A549 (cell line): ENCODE measurements around the gene CT55. TPM values are rescaled to one million over a fixed set of nuclear protein-coding genes. Genes with fewer than 3 reads are reported as not detected.

ENCODE experiments used
- ATAC-seq, 2 experiments: fragments of 200-7000 bp in 1 of 2; fragments of >200 bp in 1 of 2; cut with Nextera tagmentation in 1 of 2; cut with Tn5 transposase in 1 of 2; 3 replicates each; pipeline versions ENCODE4 v1.8.0 to v1.9.1; 2018 to 2020; ENCODE audit warnings: mild to moderate bottlenecking in 1 of 2, moderate library complexity in 1 of 2
- CTCF ChIA-PET: fragments of 300-600 bp; sonication (Branson Sonifier 250); formaldehyde crosslinking; extraction: SDS; loops from one replicate; lab custom pipeline; 2021; ENCODE audit warnings: antibody characterized with exemption, inconsistent platforms; lab: Yijun Ruan, JAX
- POLR2A ChIA-PET: fragments of 350-600 bp; formaldehyde crosslinking; extraction: SDS; loops from one replicate; lab custom pipeline; 2021; ENCODE audit warnings: antibody characterized with exemption, inconsistent platforms; lab: Yijun Ruan, JAX
- DNase-seq, 2 experiments: peaks; one replicate each; pipeline versions ENCODE4 v3.0.0 to v3.0.0-alpha.2; 2011 to 2016; ENCODE audit warnings: low read depth in 1 of 2, low spot score in 1 of 2
- FAIRE-seq: peaks from 2 replicates; lab custom pipeline; 2011; peaks lifted over from hg19 to GRCh38; lab: Jason Lieb, UNC
- H3K27ac ChIP-seq, 2 experiments: fragments of >200 bp; sonication (Bioruptor Twin); formaldehyde crosslinking; 3 replicates each; pipeline ENCODE4 v1.5.1; 2016 to 2017
- H3K4me1 ChIP-seq: fragments of >200 bp; sonication (Bioruptor Twin); formaldehyde crosslinking; 3 replicates; pipeline ENCODE4 v1.6.1; 2016
- H3K4me2 ChIP-seq: fragments of >200 bp; sonication (Bioruptor Twin); formaldehyde crosslinking; 3 replicates; pipeline ENCODE4 v1.6.1; 2016
- H3K4me3 ChIP-seq: fragments of >200 bp; sonication (Bioruptor Twin); formaldehyde crosslinking; 3 replicates; pipeline ENCODE4 v1.5.1; 2016
- H3K9me3 ChIP-seq: fragments of >200 bp; sonication (Bioruptor Twin); formaldehyde crosslinking; 3 replicates; pipeline ENCODE4 v1.6.1; 2016
- CBX2 ChIP-seq: fragments of 200-600 bp; sonication (generic); IDR thresholded peaks from 2 replicates; pipeline ENCODE4 v1.6.1; 2016; ENCODE audit warnings: low read depth, mild to moderate bottlenecking, borderline replicate concordance
- CHD2 ChIP-seq: fragments of 150-350 bp; IDR thresholded peaks from 2 replicates; pipeline ENCODE4 v1.6.1; 2014; ENCODE audit warnings: low read length; ENCODE audit not compliant: partially characterized antibody
- CHD4 ChIP-seq: fragments of 200-600 bp; sonication (generic); IDR thresholded peaks from 2 replicates; pipeline ENCODE4 v1.6.1; 2016; ENCODE audit warnings: antibody characterized with exemption, mild to moderate bottlenecking, borderline replicate concordance
- HOXA7 ChIP-seq: fragments of 250-450 bp; sonication (Bioruptor Pico); IDR thresholded peaks from 2 replicates; pipeline ENCODE4 v1.5.0; 2020; ENCODE audit warnings: mild to moderate bottlenecking, moderate library complexity
- JUN ChIP-seq, 2 experiments: fragments of >200 bp; sonication (Bioruptor Twin); formaldehyde crosslinking; IDR thresholded peaks; 2 replicates in 1 of 2; 3 replicates in 1 of 2; pipeline ENCODE4 v1.6.1; 2016 to 2017
- KDM1A ChIP-seq: fragments of 200-600 bp; sonication (generic); IDR thresholded peaks from 2 replicates; pipeline ENCODE4 v1.6.1; 2016; ENCODE audit warnings: low read depth, mild to moderate bottlenecking
- KDM5A ChIP-seq: fragments of 200-600 bp; sonication (generic); IDR thresholded peaks from 2 replicates; pipeline ENCODE4 v1.6.1; 2016; ENCODE audit warnings: antibody characterized with exemption, mild to moderate bottlenecking
- MYC ChIP-seq: IDR thresholded peaks from 2 replicates; pipeline ENCODE4 v1.6.1; 2012; ENCODE audit warnings: mild to moderate bottlenecking, inconsistent platforms, low read length, improper control_type of control experiment, borderline replicate concordance
- NFE2L2 ChIP-seq: fragments of 150-350 bp; conservative IDR thresholded peaks from 2 replicates; pipeline ENCODE4 v1.6.1; 2014; ENCODE audit warnings: low read length
- NPAS2 ChIP-seq: fragments of 250-450 bp; sonication (Bioruptor Pico); IDR thresholded peaks from 2 replicates; pipeline ENCODE4 v1.8.0; 2022; ENCODE audit warnings: mild to moderate bottlenecking, moderate library complexity, borderline replicate concordance
- NR3C1 ChIP-seq: fragments of >200 bp; sonication (Bioruptor Twin); formaldehyde crosslinking; IDR thresholded peaks from 3 replicates; pipeline ENCODE4 v1.6.1; 2017
- POLR2A ChIP-seq: IDR thresholded peaks from 2 replicates; pipeline ENCODE4 v1.6.1; 2012; ENCODE audit warnings: mild to moderate bottlenecking, low read length
- RAD21 ChIP-seq, 2 experiments: fragments of >200 bp in 1 of 2; sonication (Bioruptor Twin) in 1 of 2; formaldehyde crosslinking in 1 of 2; IDR thresholded peaks in 1 of 2; conservative IDR thresholded peaks in 1 of 2; 2 replicates in 1 of 2; 3 replicates in 1 of 2; pipeline ENCODE4 v1.6.1; 2012 to 2018; ENCODE audit warnings: inconsistent platforms in 1 of 2
- TFCP2L1 ChIP-seq: fragments of 250-450 bp; sonication (Bioruptor Pico); IDR thresholded peaks from 2 replicates; pipeline ENCODE4 v1.5.0; 2021; ENCODE audit warnings: mild to moderate bottlenecking
- WGBS: methylation state at CpG from one replicate; pipeline ENCODE4 v1.1.6; 2017; ENCODE audit errors: missing lambda C conversion rate; 5-methylcytosine and 5-hydroxymethylcytosine counted together
- polyA plus RNA-seq, 4 experiments: library from polyadenylated mRNA; depleted of rRNA in 3 of 4; stranded (reverse); fragments of >200 nt; fragmentation: RNase III in 1 of 4; extraction: RNeasy Plus Mini Kit Qiagen cat#74134 plus additional on column Dnase treatment in 1 of 4; gene quantifications; 2 replicates in 3 of 4; 3 replicates in 1 of 4; pipeline ENCODE4 v1.2.3, GENCODE V29; 2011 to 2017
- TF ChIP-seq, protein P1 (sequence below): fragments of 250-450 bp; sonication (Bioruptor Pico); IDR thresholded peaks from 2 replicates; pipeline ENCODE4 v1.5.0; 2020; ENCODE audit warnings: low read depth, mild to moderate bottlenecking, moderate library complexity
- TF ChIP-seq, protein P2 (sequence below): IDR thresholded peaks from 2 replicates; pipeline ENCODE4 v1.6.1; 2012
- TF ChIP-seq, protein P3 (sequence below): IDR thresholded peaks from 2 replicates; pipeline ENCODE4 v1.6.1; 2012; ENCODE audit warnings: low read depth, borderline replicate concordance

The CT55 gene
- polyA plus RNA-seq, 2 of the 4 experiments (the other 2 are of a cell fraction), result 0.05 TPM; not detected in 1

DNA sequence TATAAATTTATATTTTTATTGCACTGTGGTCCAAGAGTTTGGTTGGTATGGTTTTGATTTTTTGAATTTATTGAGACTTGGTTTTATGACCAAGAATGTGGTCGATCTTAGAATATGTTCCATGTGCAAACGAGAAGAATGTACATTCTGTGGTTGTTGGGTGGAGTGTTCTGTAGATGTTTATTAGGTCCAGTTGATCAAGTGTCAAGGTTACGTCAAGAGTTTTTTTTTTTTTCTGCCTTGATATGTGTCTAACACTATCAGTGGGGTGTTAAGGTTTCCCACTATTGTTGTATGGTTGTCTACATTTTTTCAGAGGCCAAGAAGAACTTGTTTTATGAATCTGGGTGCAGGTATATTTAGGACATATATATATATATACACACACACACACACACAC is 61.6 kb downstream of the CT55 start:
- no peak for ATAC-seq
- FAIRE-seq, result peak; percentile 73
- Histone ChIP-seq H3K9me3 (no peaks in the 10 kb centered on the region), H3K4me1 (no peaks in the 10 kb centered on the region), H3K27ac (no peak overlapping the region), H3K4me3 (no peak overlapping the region), H3K4me2 (no peak overlapping the region)
- no peak for DNase-seq
- POLR2A ChIA-PET, result no interaction called here
- no peak for TF ChIP-seq CHD4
- no peak for TF ChIP-seq NPAS2 (CRISPR knock-in tag)
- TF ChIP-seq, protein P1, sequence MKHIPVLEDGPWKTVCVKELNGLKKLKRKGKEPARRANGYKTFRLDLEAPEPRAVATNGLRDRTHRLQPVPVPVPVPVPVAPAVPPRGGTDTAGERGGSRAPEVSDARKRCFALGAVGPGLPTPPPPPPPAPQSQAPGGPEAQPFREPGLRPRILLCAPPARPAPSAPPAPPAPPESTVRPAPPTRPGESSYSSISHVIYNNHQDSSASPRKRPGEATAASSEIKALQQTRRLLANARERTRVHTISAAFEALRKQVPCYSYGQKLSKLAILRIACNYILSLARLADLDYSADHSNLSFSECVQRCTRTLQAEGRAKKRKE, result no peak
- no peak for TF ChIP-seq RAD21 (conservative IDR thresholded peaks at IDR 0.05 in 1 of 2, IDR thresholded peaks at IDR 0.05 in 1 of 2)
- TF ChIP-seq, protein P2, sequence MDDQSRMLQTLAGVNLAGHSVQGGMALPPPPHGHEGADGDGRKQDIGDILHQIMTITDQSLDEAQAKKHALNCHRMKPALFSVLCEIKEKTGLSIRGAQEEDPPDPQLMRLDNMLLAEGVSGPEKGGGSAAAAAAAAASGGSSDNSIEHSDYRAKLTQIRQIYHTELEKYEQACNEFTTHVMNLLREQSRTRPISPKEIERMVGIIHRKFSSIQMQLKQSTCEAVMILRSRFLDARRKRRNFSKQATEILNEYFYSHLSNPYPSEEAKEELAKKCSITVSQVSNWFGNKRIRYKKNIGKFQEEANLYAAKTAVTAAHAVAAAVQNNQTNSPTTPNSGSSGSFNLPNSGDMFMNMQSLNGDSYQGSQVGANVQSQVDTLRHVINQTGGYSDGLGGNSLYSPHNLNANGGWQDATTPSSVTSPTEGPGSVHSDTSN, result no peak
- no peak for TF ChIP-seq JUN (IDR thresholded peaks at IDR 0.05)
- TF ChIP-seq, protein P3, sequence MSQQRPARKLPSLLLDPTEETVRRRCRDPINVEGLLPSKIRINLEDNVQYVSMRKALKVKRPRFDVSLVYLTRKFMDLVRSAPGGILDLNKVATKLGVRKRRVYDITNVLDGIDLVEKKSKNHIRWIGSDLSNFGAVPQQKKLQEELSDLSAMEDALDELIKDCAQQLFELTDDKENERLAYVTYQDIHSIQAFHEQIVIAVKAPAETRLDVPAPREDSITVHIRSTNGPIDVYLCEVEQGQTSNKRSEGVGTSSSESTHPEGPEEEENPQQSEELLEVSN, result no peak
- no peak for TF ChIP-seq CBX2
- no peak for TF ChIP-seq MYC
- no peak for TF ChIP-seq POLR2A
- TF ChIP-seq TFCP2L1 (CRISPR knock-in tag), result no peak
- TF ChIP-seq KDM5A, result no peak
- no peak for TF ChIP-seq HOXA7 (CRISPR knock-in tag)
- TF ChIP-seq NFE2L2, result no peak
- TF ChIP-seq CHD2, result no peak
- TF ChIP-seq NR3C1, result no peak
- TF ChIP-seq KDM1A, result no peak
- TF ChIP-seq, all 56 proteins: peak for 0
- WGBS, result 18% methylated on average over 3 of the region's 3 CpGs
- CTCF ChIA-PET, result no interaction called here

Other genes with a start within 250 kb of the CT55 start
- gene SMIM10, start 180.4 kb downstream of the CT55 start, polyA plus RNA-seq (2011; rRNA removed), result not detected in 2 replicates
- 0.14 to 0.26 TPM (median 0.26 TPM) in 3 replicates for gene SMIM10, start 180.4 kb downstream of the CT55 start, polyA plus RNA-seq (2017; fragmentation: RNase III; extraction: RNeasy Plus Mini Kit Qiagen cat#74134 plus additional on column Dnase treatment)
- 3.7 and 6.0 TPM in 2 replicates for gene RTL8B, start 148.9 kb downstream of the CT55 start, polyA plus RNA-seq (2011; rRNA removed)
- gene RTL8B, start 148.9 kb downstream of the CT55 start, polyA plus RNA-seq (2017; fragmentation: RNase III; extraction: RNeasy Plus Mini Kit Qiagen cat#74134 plus additional on column Dnase treatment), result 9.6 to 12.9 TPM (median 12.3 TPM) in 3 replicates
- 45.6 and 72.6 TPM in 2 replicates for gene RTL8C, start 139.0 kb downstream of the CT55 start, polyA plus RNA-seq (2011; rRNA removed)
- 109 to 123 TPM (median 109 TPM) in 3 replicates for gene RTL8C, start 139.0 kb downstream of the CT55 start, polyA plus RNA-seq (2017; fragmentation: RNase III; extraction: RNeasy Plus Mini Kit Qiagen cat#74134 plus additional on column Dnase treatment)
- 74.8 and 142 TPM in 2 replicates for gene RTL8A, start 119.3 kb downstream of the CT55 start, polyA plus RNA-seq (2011; rRNA removed)
- gene RTL8A, start 119.3 kb downstream of the CT55 start, polyA plus RNA-seq (2017; fragmentation: RNase III; extraction: RNeasy Plus Mini Kit Qiagen cat#74134 plus additional on column Dnase treatment), result 130 to 138 TPM (median 137 TPM) in 3 replicates
- 0.06 TPM in 1 of 2 replicates, not detected in the other for gene SMIM10L2B, start 72.7 kb downstream of the CT55 start, polyA plus RNA-seq (2011; rRNA removed)
- gene SMIM10L2B, start 72.7 kb downstream of the CT55 start, polyA plus RNA-seq (2017; fragmentation: RNase III; extraction: RNeasy Plus Mini Kit Qiagen cat#74134 plus additional on column Dnase treatment), result 0.07 to 0.14 TPM (median 0.12 TPM) in 3 replicates
- gene ETDB, start 50.9 kb downstream of the CT55 start, polyA plus RNA-seq (2011; rRNA removed), result not detected in 2 replicates
- not detected in 3 replicates for gene ETDB, start 50.9 kb downstream of the CT55 start, polyA plus RNA-seq (2017; fragmentation: RNase III; extraction: RNeasy Plus Mini Kit Qiagen cat#74134 plus additional on column Dnase treatment)
- gene ETDA, start 80.7 kb upstream of the CT55 start, polyA plus RNA-seq (2011; rRNA removed), result not detected in 2 replicates
- not detected in 3 replicates for gene ETDA, start 80.7 kb upstream of the CT55 start, polyA plus RNA-seq (2017; fragmentation: RNase III; extraction: RNeasy Plus Mini Kit Qiagen cat#74134 plus additional on column Dnase treatment)
- gene ETDC, start 138.1 kb upstream of the CT55 start, polyA plus RNA-seq (2011; rRNA removed), result not detected in 2 replicates
- not detected in 3 replicates for gene ETDC, start 138.1 kb upstream of the CT55 start, polyA plus RNA-seq (2017; fragmentation: RNase III; extraction: RNeasy Plus Mini Kit Qiagen cat#74134 plus additional on column Dnase treatment)
- gene ZNF75D, start 172.7 kb upstream of the CT55 start, polyA plus RNA-seq (2011; rRNA removed), result 9.7 and 10.7 TPM in 2 replicates
- 5.0 to 5.5 TPM (median 5.5 TPM) in 3 replicates for gene ZNF75D, start 172.7 kb upstream of the CT55 start, polyA plus RNA-seq (2017; fragmentation: RNase III; extraction: RNeasy Plus Mini Kit Qiagen cat#74134 plus additional on column Dnase treatment)
- 9.2 and 11.1 TPM in 2 replicates for gene ZNF449, start 173.4 kb upstream of the CT55 start, polyA plus RNA-seq (2011; rRNA removed)
- gene ZNF449, start 173.4 kb upstream of the CT55 start, polyA plus RNA-seq (2017; fragmentation: RNase III; extraction: RNeasy Plus Mini Kit Qiagen cat#74134 plus additional on column Dnase treatment), result 4.2 to 5.1 TPM (median 4.5 TPM) in 3 replicates